GM21825 (cell line): ENCODE results near the gene PSENEN.

ENCODE experiments used
- ATAC-seq: cut with Tn5 transposase; IDR thresholded peaks from one replicate; pipeline ENCODE4 v1.9.1; 2021; ENCODE audit warnings: mild to moderate bottlenecking, moderate library complexity; ENCODE audit not compliant: unreplicated experiment

PSENEN gene

GRCh38 chr19:35745328-35746086, at the start of gene PSENEN, which contains the start of gene U2AF1L4:
Gene PSENEN, plus strand, starts transcription at chr19:35745651. Its CDS starts 280 bp downstream, at chr19:35745931.
Gene U2AF1L4, minus strand, starts transcription at chr19:35745418. Its CDS starts 27 bp downstream, at chr19:35745391.
- ATAC-seq = peak; percentile 36

- no peak for ATAC-seq
Measured at GRCh38 chr19:35695895-35696422, 49.5 kb upstream of the PSENEN start.

- ATAC-seq = no peak
Measured at GRCh38 chr19:35696835-35697234, 48.6 kb upstream of the PSENEN start.

- ATAC-seq = peak; percentile 88
Measured at GRCh38 chr19:35702223-35703012, 43.0 kb upstream of the PSENEN start.

DNA sequence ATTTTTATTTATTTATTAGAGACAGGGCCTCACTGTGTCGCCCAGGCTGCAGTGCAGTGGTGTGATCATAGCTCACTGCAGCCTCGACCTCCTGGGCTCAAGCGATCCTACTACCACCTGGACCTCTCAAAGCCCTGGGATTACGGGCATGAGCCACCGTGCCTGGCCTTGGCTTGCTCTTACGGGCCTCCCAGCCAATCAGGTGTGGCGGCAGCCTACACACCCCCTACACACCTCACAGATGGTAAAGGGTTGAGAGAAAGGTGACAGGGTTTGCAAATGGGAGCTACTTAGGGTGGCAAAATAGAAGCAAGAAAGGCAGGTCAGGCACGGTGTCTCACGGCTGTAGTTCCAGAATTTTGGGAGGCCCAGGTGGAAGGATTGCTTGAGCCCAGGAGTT, 42.1 kb upstream of the PSENEN start:
- ATAC-seq = no peak

- no peak for ATAC-seq
Measured at GRCh38 chr19:35704218-35704617, 41.2 kb upstream of the PSENEN start, which contains the start of gene ZBTB32. Gene ZBTB32, plus strand, starts transcription at chr19:35704558. Its CDS starts 10,069 bp downstream, at chr19:35714627.

GRCh38 chr19:35708391-35708790, 37.1 kb upstream of the PSENEN start:
- ATAC-seq = no peak

DNA sequence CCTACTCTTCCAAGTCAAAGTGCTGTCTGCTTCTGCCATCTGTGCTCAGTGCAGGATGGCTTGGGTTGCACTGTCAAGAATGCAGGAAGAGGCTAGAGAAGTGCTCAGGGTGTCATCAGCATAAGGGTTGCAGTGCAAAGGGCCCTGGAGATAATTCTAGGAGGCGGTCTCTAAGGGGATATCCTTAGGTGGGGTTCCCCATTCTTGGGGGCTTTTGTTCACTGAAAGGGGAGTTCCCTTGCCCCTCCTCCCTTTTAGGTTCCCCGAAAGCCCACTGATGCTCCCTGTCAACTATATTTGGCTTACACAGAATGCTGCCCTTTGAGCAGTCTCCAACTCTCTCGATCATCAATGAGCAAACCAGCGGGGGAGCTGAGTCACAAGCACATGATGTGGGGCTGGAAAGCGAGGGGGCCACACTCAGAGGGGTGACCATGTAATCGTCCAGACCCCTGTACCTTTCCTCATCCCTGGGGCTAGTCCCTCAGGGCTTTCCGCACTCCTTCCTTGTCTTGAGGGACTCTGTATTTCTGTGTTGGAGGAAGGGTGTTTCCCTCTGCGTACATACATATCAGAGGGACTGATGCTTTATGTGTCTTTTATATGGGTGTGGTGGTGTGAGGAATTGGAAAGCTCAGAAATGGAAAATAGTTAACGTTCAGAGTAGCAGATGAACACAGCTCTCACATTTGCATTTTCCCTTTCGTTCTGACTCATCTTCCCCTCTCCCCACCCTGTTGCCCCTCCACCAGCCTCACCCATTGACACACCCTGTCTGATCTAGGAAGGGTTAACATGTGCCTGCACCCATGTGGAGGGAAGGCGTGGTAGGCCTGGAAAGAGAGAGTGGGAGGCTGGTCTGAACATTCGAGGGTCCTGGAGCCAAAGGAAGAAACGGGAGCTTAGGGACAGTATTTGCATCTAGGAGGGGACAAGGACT, 34.4 kb upstream of the PSENEN start:
- no peak for ATAC-seq

DNA sequence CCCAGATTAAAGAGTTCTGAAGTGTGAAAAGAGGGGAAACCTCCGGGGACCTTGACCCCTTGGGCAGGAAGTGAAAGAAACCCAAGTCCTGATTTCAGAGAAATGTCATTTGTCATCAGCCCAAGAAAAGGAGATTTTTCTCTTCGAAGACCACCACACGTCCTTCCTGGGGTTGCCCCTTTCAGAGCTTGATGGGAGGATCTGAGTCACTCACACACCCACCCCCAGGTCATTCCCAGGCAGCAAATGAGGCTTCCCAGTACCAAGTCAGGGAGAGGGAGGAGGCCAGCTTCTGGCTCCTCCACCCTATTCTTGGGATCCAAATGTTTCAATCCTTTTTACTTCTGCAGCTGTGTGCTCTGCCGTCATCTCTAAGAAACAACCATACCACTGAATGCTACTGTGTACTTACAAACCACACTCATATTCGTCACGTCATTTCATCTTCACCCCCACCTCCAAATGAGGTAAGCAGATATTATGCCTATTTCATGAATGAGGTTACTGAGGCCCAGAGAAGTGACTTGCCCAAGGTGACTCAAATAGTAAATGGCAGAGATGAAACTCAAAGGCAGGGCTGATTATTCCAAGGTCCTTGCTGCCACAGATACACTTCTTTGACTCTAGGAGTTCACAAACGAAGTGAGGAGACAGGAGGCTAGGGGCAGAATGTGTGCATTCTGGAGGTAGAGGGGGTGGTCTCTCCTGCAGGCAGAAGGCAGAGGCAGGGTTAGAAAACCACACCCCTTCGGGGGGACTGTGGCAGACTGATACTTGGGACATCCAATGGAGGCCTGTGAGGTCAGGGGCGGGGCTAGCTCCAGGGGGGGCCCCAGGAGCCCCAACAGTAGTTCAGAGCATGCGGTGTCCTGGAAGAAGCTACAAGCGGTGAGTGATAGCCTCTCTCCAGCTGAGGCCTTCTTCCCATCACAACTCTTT, 32.6 kb upstream of the PSENEN start:
- ATAC-seq = no peak

DNA sequence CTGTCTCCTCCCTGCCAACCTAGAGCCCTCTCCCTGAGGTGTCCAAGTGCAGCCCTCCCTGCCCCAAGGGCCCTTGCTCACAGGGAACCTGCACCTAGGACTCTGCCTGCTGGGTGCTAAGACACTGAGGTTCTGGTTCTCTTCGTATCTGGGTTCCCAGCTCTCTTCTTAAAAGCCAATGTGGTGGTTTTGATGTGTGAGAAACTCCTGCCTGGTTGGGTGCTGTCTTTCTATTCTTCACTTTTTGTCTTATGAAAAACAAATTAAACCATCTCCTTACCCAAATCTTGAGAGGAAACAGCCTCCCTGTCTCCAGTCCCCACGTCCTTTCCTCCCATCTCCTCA, 32.0 kb upstream of the PSENEN start:
- ATAC-seq = no peak

DNA sequence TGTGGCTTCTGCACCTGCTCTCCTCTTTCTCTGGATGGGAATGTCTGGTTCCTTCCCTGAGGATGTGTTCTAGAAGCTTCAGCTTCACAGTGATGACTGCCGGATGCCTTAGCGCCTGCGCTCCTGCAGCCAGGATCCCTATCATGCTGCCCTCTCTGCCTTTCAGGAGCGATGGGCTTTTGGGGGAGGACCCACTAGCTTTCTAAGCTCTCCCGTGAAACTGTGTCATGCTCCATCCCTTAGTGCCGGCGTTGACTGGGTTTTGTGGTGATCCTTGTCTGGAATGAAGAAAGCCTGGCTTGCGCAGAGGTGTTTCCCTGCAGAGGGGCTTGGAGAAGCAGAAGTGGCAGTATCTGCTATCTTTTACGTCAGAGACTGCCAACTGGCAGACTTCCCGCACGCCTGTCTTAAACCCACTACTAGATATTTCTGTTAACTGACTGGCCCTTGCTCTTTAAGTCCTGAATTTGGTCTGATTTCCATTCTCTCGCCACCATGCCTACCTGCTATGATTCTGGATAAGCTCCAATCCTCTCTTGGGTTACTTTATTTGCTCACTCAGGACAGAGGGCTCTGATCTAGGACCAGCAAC, 31.5 kb upstream of the PSENEN start:
- no peak for ATAC-seq

- ATAC-seq = no peak
Measured at GRCh38 chr19:35714601-35715354, 30.7 kb upstream of the PSENEN start.

DNA sequence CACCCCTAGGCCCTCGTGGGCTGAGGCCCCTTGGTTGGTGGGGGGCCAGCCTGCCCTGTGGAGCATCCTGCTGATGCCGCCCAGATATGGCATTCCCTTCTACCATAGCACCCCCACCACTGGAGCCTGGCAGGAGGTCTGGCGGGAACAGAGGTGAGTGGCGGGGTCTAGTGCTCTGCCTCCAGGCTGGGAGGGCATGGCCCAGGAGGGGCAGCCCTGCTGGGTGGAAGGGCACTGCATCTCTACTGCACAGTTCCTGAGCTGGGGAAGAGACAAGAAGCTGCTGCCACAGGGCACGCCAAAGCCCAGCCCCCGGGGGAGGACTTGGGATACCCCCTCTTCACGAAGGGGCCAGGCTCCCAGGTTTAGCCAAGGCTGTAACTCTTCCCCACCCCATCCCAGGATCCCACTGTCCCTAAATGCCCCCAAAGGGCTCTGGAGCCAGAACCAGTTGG, 30.1 kb upstream of the PSENEN start:
- ATAC-seq = no peak

DNA sequence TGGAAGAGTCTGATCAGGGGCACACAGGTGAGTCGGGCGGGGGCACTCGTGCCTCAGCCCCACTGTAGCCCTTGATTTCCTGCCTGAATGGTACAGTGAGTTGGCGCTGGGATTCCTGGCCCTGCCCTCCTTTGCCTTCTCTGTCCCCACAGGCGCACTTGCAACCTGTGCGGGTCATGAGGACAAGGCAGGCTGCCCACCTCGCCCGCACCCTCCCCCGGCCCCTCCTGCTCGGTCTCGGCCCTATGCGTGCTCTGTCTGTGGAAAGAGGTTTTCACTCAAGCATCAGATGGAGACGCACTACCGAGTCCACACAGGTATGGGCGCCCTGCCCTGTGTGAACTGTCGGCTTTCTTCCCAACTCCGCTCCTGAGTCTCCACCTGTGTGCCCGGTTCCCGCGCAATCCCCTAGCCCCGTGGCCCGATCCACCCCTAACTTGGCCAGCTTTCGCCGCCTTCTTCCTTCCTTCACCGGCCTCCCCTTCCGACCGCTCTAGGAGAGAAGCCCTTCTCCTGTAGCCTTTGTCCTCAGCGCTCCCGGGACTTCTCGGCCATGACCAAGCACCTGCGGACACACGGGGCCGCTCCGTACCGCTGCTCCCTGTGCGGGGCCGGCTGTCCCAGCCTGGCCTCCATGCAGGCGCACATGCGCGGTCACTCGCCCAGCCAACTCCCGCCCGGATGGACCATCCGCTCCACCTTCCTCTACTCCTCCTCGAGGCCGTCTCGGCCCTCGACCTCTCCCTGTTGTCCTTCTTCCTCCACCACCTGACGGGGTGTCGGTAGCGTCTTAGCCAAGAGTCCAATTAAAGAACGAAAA, 29.3 kb upstream of the PSENEN start:
- no peak for ATAC-seq

- ATAC-seq = peak; percentile 48
Measured at GRCh38 chr19:35716801-35717664, 28.4 kb upstream of the PSENEN start.

DNA sequence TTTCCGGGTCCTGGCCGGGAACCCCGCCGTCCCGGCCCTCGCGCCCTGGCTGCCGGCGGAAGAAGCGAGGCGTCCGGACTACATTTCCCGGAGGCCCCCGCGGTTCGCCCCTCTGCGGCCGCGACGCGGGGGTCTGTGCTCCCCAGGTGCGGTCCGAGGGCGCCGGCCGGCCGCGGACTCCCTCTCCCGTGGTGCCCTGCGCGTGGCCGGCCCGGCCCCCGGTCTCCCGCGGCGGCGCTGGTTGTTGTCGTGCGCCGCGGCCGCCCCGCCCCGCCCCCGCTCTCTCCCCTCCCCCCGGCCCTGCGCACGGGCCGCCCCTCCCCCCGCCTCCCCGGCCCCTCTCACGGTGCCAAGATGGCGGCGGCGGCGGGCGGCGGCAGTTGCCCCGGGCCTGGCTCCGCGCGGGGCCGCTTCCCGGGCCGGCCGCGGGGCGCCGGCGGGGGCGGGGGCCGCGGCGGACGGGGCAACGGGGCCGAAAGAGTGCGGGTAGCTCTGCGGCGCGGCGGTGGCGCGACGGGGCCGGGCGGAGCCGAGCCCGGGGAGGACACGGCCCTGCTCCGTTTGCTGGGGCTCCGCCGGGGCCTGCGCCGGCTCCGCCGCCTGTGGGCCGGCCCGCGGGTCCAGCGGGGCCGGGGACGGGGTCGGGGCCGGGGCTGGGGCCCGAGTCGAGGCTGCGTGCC, 27.6 kb upstream of the PSENEN start, which contains the start of gene KMT2B:
Gene KMT2B (plus strand): TSS at position 339 of the 680 bp plus-strand sequence. CDS start 16 bp downstream, at position 355.
- no peak for ATAC-seq
